ENCODE results near the gene COMMD1.

DNA sequence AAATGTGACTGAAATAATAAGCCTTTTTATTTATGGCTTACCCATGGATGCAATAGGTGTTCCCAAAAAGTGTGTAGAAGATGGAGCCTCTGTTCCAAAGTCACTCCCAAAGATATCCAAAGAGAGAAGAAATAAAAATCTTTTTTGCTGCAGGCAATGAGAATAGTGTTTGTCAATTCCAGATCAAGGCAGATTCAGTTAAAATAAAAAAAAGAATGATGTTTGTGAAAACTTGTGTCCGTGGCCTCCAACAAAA is 43.9 kb downstream of the COMMD1 start:
- TF ChIP-seq, protein P1, sequence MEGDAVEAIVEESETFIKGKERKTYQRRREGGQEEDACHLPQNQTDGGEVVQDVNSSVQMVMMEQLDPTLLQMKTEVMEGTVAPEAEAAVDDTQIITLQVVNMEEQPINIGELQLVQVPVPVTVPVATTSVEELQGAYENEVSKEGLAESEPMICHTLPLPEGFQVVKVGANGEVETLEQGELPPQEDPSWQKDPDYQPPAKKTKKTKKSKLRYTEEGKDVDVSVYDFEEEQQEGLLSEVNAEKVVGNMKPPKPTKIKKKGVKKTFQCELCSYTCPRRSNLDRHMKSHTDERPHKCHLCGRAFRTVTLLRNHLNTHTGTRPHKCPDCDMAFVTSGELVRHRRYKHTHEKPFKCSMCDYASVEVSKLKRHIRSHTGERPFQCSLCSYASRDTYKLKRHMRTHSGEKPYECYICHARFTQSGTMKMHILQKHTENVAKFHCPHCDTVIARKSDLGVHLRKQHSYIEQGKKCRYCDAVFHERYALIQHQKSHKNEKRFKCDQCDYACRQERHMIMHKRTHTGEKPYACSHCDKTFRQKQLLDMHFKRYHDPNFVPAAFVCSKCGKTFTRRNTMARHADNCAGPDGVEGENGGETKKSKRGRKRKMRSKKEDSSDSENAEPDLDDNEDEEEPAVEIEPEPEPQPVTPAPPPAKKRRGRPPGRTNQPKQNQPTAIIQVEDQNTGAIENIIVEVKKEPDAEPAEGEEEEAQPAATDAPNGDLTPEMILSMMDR (IDR thresholded peaks at IDR 0.05; ENCODE audit: poor library complexity, severe bottlenecking): no peak
- TF ChIP-seq TAF1 (IDR thresholded peaks at IDR 0.05; ENCODE audit: low read depth) (no peak), EP300 (conservative IDR thresholded peaks at IDR 0.05; ENCODE audit: poor library complexity, severe bottlenecking) (no peak), POLR2AphosphoS5 (IDR thresholded peaks at IDR 0.05) (no peak), RAD21 (conservative IDR thresholded peaks at IDR 0.05) (no peak), EZH2 (IDR thresholded peaks at IDR 0.05; ENCODE audit: borderline replicate concordance, insufficient read depth, low read length, poor library complexity, severe bottlenecking) (no peak), SMC3 (conservative IDR thresholded peaks at IDR 0.05; ENCODE audit: poor library complexity) (no peak), MXI1 (conservative IDR thresholded peaks at IDR 0.05; ENCODE audit: poor library complexity, severe bottlenecking) (no peak)
- TF ChIP-seq, protein P2, sequence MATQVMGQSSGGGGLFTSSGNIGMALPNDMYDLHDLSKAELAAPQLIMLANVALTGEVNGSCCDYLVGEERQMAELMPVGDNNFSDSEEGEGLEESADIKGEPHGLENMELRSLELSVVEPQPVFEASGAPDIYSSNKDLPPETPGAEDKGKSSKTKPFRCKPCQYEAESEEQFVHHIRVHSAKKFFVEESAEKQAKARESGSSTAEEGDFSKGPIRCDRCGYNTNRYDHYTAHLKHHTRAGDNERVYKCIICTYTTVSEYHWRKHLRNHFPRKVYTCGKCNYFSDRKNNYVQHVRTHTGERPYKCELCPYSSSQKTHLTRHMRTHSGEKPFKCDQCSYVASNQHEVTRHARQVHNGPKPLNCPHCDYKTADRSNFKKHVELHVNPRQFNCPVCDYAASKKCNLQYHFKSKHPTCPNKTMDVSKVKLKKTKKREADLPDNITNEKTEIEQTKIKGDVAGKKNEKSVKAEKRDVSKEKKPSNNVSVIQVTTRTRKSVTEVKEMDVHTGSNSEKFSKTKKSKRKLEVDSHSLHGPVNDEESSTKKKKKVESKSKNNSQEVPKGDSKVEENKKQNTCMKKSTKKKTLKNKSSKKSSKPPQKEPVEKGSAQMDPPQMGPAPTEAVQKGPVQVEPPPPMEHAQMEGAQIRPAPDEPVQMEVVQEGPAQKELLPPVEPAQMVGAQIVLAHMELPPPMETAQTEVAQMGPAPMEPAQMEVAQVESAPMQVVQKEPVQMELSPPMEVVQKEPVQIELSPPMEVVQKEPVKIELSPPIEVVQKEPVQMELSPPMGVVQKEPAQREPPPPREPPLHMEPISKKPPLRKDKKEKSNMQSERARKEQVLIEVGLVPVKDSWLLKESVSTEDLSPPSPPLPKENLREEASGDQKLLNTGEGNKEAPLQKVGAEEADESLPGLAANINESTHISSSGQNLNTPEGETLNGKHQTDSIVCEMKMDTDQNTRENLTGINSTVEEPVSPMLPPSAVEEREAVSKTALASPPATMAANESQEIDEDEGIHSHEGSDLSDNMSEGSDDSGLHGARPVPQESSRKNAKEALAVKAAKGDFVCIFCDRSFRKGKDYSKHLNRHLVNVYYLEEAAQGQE (IDR thresholded peaks at IDR 0.05; ENCODE audit: borderline replicate concordance): no peak
